H9 (cell line): ENCODE results near the gene BUD13. TPM values are rescaled to one million over a fixed set of nuclear protein-coding genes. Genes with fewer than 3 reads are reported as not detected.

Experiments
- DNase-seq: peaks from one replicate; pipeline ENCODE4 v3.0.0-alpha.2; 2017
- H2AFZ ChIP-seq: one replicate; pipeline ENCODE4 v1.6.1; 2013; ENCODE audit warnings: mild to moderate bottlenecking, low read length, control low read depth, moderate library complexity
- H2AK5ac ChIP-seq: 2 replicates; pipeline ENCODE4 v1.6.1; 2013; ENCODE audit warnings: low read length, control low read depth, mixed read lengths; ENCODE audit not compliant: insufficient read length
- H2BK120ac ChIP-seq: one replicate; pipeline ENCODE4 v1.6.1; 2013; ENCODE audit warnings: low read depth, mild to moderate bottlenecking, low read length, control low read depth, inconsistent platforms; ENCODE audit not compliant: poor library complexity, severe bottlenecking
- H2BK12ac ChIP-seq: 2 replicates; pipeline ENCODE4 v1.6.1; 2013; ENCODE audit warnings: low read length, control low read depth, mixed read lengths, low read depth; ENCODE audit not compliant: insufficient read length
- H2BK15ac ChIP-seq: 2 replicates; pipeline ENCODE4 v1.6.1; 2013; ENCODE audit warnings: low read depth, low read length, control low read depth
- H2BK20ac ChIP-seq: one replicate; pipeline ENCODE4 v1.6.1; 2013; ENCODE audit warnings: low read depth, mild to moderate bottlenecking, low read length, control low read depth, inconsistent platforms; ENCODE audit not compliant: poor library complexity, severe bottlenecking
- H2BK5ac ChIP-seq: 2 replicates; pipeline ENCODE4 v1.6.1; 2013; ENCODE audit warnings: low read length, control low read depth, mixed read lengths; ENCODE audit not compliant: insufficient read length
- H3K14ac ChIP-seq: 2 replicates; pipeline ENCODE4 v1.6.1; 2013; ENCODE audit warnings: low read length, control low read depth; ENCODE audit not compliant: insufficient read depth
- H3K18ac ChIP-seq: 2 replicates; pipeline ENCODE4 v1.6.1; 2013; ENCODE audit warnings: low read depth, mild to moderate bottlenecking, mixed read lengths, low read length, control low read depth; ENCODE audit not compliant: insufficient read length
- H3K23ac ChIP-seq: 2 replicates; pipeline ENCODE4 v1.6.1; 2013; ENCODE audit warnings: low read length, control low read depth, mixed read lengths, low read depth; ENCODE audit not compliant: insufficient read length
- H3K23me2 ChIP-seq: 2 replicates; pipeline ENCODE4 v1.6.1; 2013; ENCODE audit warnings: low read depth, mild to moderate bottlenecking, mixed read lengths, low read length, control low read depth; ENCODE audit not compliant: insufficient read length, poor library complexity, severe bottlenecking
- H3K27ac ChIP-seq: 2 replicates; pipeline ENCODE4 v1.5.1; 2013; ENCODE audit warnings: low read length, control low read depth, mixed read lengths, low read depth; ENCODE audit not compliant: insufficient read length
- H3K27me3 ChIP-seq: 2 replicates; pipeline ENCODE4 v1.6.1; 2013; ENCODE audit warnings: low read length, control low read depth, inconsistent platforms; ENCODE audit not compliant: insufficient read depth
- H3K4ac ChIP-seq: 2 replicates; pipeline ENCODE4 v1.6.1; 2013; ENCODE audit warnings: low read depth, mild to moderate bottlenecking, control low read depth, inconsistent platforms, low read length, moderate library complexity
- H3K4me1 ChIP-seq: 2 replicates; pipeline ENCODE4 v1.6.1; 2013; ENCODE audit warnings: low read length, control low read depth, inconsistent platforms; ENCODE audit not compliant: insufficient read depth
- H3K4me2 ChIP-seq: 2 replicates; pipeline ENCODE4 v1.6.1; 2013; ENCODE audit warnings: low read length, control low read depth, mixed read lengths; ENCODE audit not compliant: insufficient read length, insufficient read depth
- H3K56ac ChIP-seq: 2 replicates; pipeline ENCODE4 v1.6.1; 2013; ENCODE audit warnings: low read depth, mild to moderate bottlenecking, mixed read lengths, low read length, control low read depth; ENCODE audit not compliant: insufficient read length
- H3K79me1 ChIP-seq: 2 replicates; pipeline ENCODE4 v1.6.1; 2013; ENCODE audit warnings: low read depth, mild to moderate bottlenecking, moderate library complexity, low read length, control low read depth, inconsistent platforms; ENCODE audit not compliant: insufficient read depth, poor library complexity, severe bottlenecking
- H3K79me2 ChIP-seq: 2 replicates; pipeline ENCODE4 v1.6.1; 2013; ENCODE audit warnings: low read length, control low read depth, inconsistent platforms; ENCODE audit not compliant: insufficient read depth
- H3K9ac ChIP-seq: 2 replicates; pipeline ENCODE4 v1.6.1; 2013; ENCODE audit warnings: low read length, control low read depth, mixed read lengths; ENCODE audit not compliant: insufficient read length; ENCODE audit errors: extremely low read depth
- H3K9me3 ChIP-seq: one replicate; pipeline ENCODE4 v1.6.1; 2013; ENCODE audit warnings: low read depth, low read length, inconsistent platforms; ENCODE audit not compliant: control insufficient read depth
- H3T11ph ChIP-seq: one replicate; pipeline ENCODE4 v1.6.1; 2013; ENCODE audit warnings: mild to moderate bottlenecking, low read length, control low read depth, inconsistent platforms
- H4K20me1 ChIP-seq: one replicate; pipeline ENCODE4 v1.6.1; 2013; ENCODE audit not compliant: control insufficient read depth, insufficient read length, insufficient read depth
- H4K5ac ChIP-seq: 2 replicates; pipeline ENCODE4 v1.6.1; 2013; ENCODE audit warnings: low read depth, mild to moderate bottlenecking, mixed read lengths, low read length, control low read depth; ENCODE audit not compliant: insufficient read length
- H4K8ac ChIP-seq: replicated peaks from 2 replicates; pipeline ENCODE4 v1.6.1; 2013; ENCODE audit warnings: low read length, control low read depth, mixed read lengths, low read depth; ENCODE audit not compliant: insufficient read length
- H4K91ac ChIP-seq: 2 replicates; pipeline ENCODE4 v1.6.1; 2013; ENCODE audit warnings: low read depth, mild to moderate bottlenecking, moderate library complexity, mixed read lengths, low read length, control low read depth; ENCODE audit not compliant: insufficient read length
- H3K27ac Mint-ChIP-seq, 3 experiments: 2 replicates in 2 of 3; 3 replicates in 1 of 3; pipeline ENCODE4 v1.8.0; 2020 to 2021; ENCODE audit warnings: mixed read lengths in 3 of 3, mild to moderate bottlenecking in 1 of 3, moderate library complexity in 1 of 3
- H3K27me3 Mint-ChIP-seq: 2 replicates; pipeline ENCODE4 v1.8.0; 2021; ENCODE audit warnings: low read depth, mild to moderate bottlenecking, moderate library complexity, mixed read lengths
- H3K36me3 Mint-ChIP-seq, 3 experiments: 2 replicates in 2 of 3; 3 replicates in 1 of 3; pipeline ENCODE4 v1.8.0; 2020 to 2021; ENCODE audit warnings: low read depth in 3 of 3, mixed read lengths in 3 of 3; ENCODE audit not compliant: insufficient read depth in 1 of 3
- H3K4me1 Mint-ChIP-seq, 2 experiments: 2 replicates each; pipeline ENCODE4 v1.8.0; 2020; ENCODE audit warnings: mixed read lengths in 2 of 2
- H3K4me3 Mint-ChIP-seq, 2 experiments: 2 replicates in 1 of 2; 3 replicates in 1 of 2; pipeline ENCODE4 v1.8.0; 2020 to 2021; ENCODE audit warnings: mild to moderate bottlenecking in 2 of 2, mixed read lengths in 2 of 2, moderate library complexity in 1 of 2
- H3K9me3 Mint-ChIP-seq, 2 experiments: 2 replicates in 1 of 2; 3 replicates in 1 of 2; pipeline ENCODE4 v1.8.0; 2020; ENCODE audit warnings: mild to moderate bottlenecking in 2 of 2, mixed read lengths in 2 of 2, moderate library complexity in 1 of 2
- CTCF ChIP-seq: fragments of 200-600 bp; sonication (generic); conservative IDR thresholded peaks from 3 replicates; pipeline ENCODE4 v1.8.0; 2021; ENCODE audit warnings: antibody characterized with exemption, mild to moderate bottlenecking
- WGBS: extraction: QIAGEN DNeasy Blood & Tissue Kit; methylation state at CpG from one replicate; pipeline ENCODE4 v1.1.7; 2013; ENCODE audit warnings: missing lambda C conversion rate, low lambda C conversion rate, mixed read lengths; ENCODE audit not compliant: insufficient read length; ENCODE audit errors: extremely low coverage; 5-methylcytosine and 5-hydroxymethylcytosine counted together
- total RNA-seq: library from RNA; stranded (reverse); gene quantifications from 2 replicates; pipeline ENCODE4 v1.2.1, GENCODE V29; 2021

BUD13 gene
- total RNA-seq, 1 experiment from 2014 or later: 30.0 TPM

- peaks cover 32 to 48% of the 10 kb centered on the region in 2 experiments for H3K4me1 Mint-ChIP-seq
- no peak overlapping the region for H4K5ac ChIP-seq
- no peaks in the 10 kb centered on the region; the same call in 1 of the 2 replicates for H3K27me3 ChIP-seq
- TF ChIP-seq CTCF: peak; percentile 28; the same call in 1 of the 3 replicates
- no peak overlapping the region for H2BK15ac ChIP-seq
- no peak overlapping the region for H4K91ac ChIP-seq
- H3K79me2 ChIP-seq: no peaks in the 10 kb centered on the region
- peak; percentile 82 for DNase-seq
- peak overlapping the region in 1 of 2 experiments; percentile 62; a peak in 2 of 5 replicates for H3K4me3 Mint-ChIP-seq
- peak overlapping the region; percentile 16 for H3K18ac ChIP-seq
- H3K4ac ChIP-seq: no peak overlapping the region
- no peak overlapping the region for H3K27ac ChIP-seq
- H2AK5ac ChIP-seq: no peak overlapping the region
- no peaks in the 10 kb centered on the region for H3K79me1 ChIP-seq
- H3K4me1 ChIP-seq: peaks cover 2% of the 10 kb centered on the region; the same call in 1 of the 2 replicates
- no peak overlapping the region for H2BK120ac ChIP-seq
- no peak overlapping the region for H3K4me2 ChIP-seq
- H3T11ph ChIP-seq: no peak overlapping the region
- H2AFZ ChIP-seq: no peak overlapping the region
- no CpG with 5 or more reads among the region's 11 CpGs for WGBS
- no peak overlapping the region for H3K56ac ChIP-seq
- no peak overlapping the region for H3K23ac ChIP-seq
- no peaks in the 10 kb centered on the region for H3K9me3 ChIP-seq
- H3K23me2 ChIP-seq: peaks cover 4% of the 10 kb centered on the region
- no peak overlapping the region for H3K9ac ChIP-seq
- H2BK12ac ChIP-seq: no peak overlapping the region
- H3K36me3 Mint-ChIP-seq: no peaks in the 10 kb centered on the region
- no peak overlapping the region for H2BK5ac ChIP-seq
- H4K8ac ChIP-seq: no peak overlapping the region
- no peaks in the 10 kb centered on the region; a peak in 1 of 5 replicates for H3K9me3 Mint-ChIP-seq
- H3K27ac Mint-ChIP-seq: peak overlapping the region in 2 of 3 experiments; percentile 49 to 90; a peak in 3 of 7 replicates
- H4K20me1 ChIP-seq: no peaks in the 10 kb centered on the region
- peak overlapping the region; percentile 58 for H3K14ac ChIP-seq
- H3K27me3 Mint-ChIP-seq: peaks cover 16% of the 10 kb centered on the region
- no peak overlapping the region for H2BK20ac ChIP-seq
These were observed 41.6 kb downstream of the BUD13 start for GRCh38 chr11:116731097-116731761.
